Measurements from ENCODE around the gene LIG1. TPM values are rescaled to one million over a fixed set of nuclear protein-coding genes. Genes with fewer than 3 reads are reported as not detected.

The LIG1 gene
- total RNA-seq, 3 donors from 2014 or later: 6.1 to 31.8 (median 14.1) TPM

- Histone ChIP-seq H3K27ac (no peak overlapping the region), H3K4me1 (peaks cover 0 to 5% of the 10 kb centered on the region in 2 donors), H3K27me3 (no peaks in the 10 kb centered on the region), H3K9me3 (no peaks in the 10 kb centered on the region), H3K36me3 (no peaks in the 10 kb centered on the region), H3K4me3 (no peak overlapping the region)
- TF ChIP-seq POLR2A (IDR thresholded peaks at IDR 0.05) (no peak), CTCF (IDR thresholded peaks at IDR 0.05) (no peak), POLR2AphosphoS5 (IDR thresholded peaks at IDR 0.05) (no peak)
- intact Hi-C loops (cut with DNase I; ENCODE audit: low total_unique reads): no loop called here
- no peak for DNase-seq (ENCODE audit: low spot score in 2 of 2)
These were observed 61.0 kb downstream of the LIG1 start for GRCh38 chr19:48108997-48109782.

- H3K4me1 ChIP-seq: no peaks in the 10 kb centered on the region
- H3K9me3 ChIP-seq: no peaks in the 10 kb centered on the region
- DNase-seq (ENCODE audit: low spot score in 2 of 2): no peak
- H3K4me3 ChIP-seq: no peak overlapping the region
- H3K36me3 ChIP-seq: no peaks in the 10 kb centered on the region
- H3K27me3 ChIP-seq: no peaks in the 10 kb centered on the region
- H3K27ac ChIP-seq: no peak overlapping the region
- intact Hi-C loops (cut with DNase I; ENCODE audit: low total_unique reads): no loop called here
- TF ChIP-seq POLR2A (IDR thresholded peaks at IDR 0.05): no peak
- TF ChIP-seq CTCF (IDR thresholded peaks at IDR 0.05): no peak
- no peak for TF ChIP-seq POLR2AphosphoS5 (IDR thresholded peaks at IDR 0.05)
These were observed 66.2 kb downstream of the LIG1 start for GRCh38 chr19:48103922-48104321.

- Histone ChIP-seq H3K27ac (no peak overlapping the region), H3K9me3 (no peaks in the 10 kb centered on the region), H3K4me3 (no peak overlapping the region), H3K36me3 (no peaks in the 10 kb centered on the region), H3K27me3 (no peaks in the 10 kb centered on the region), H3K4me1 (no peaks in the 10 kb centered on the region)
- intact Hi-C loops (cut with DNase I; ENCODE audit: low total_unique reads): no loop called here
- no peak for DNase-seq (ENCODE audit: low spot score in 2 of 2)
- TF ChIP-seq POLR2AphosphoS5 (IDR thresholded peaks at IDR 0.05) (no peak), CTCF (IDR thresholded peaks at IDR 0.05) (peak in 2 of 3 donors; percentile 36 to 46)
These were observed 67.0 kb downstream of the LIG1 start for GRCh38 chr19:48102870-48103751.

GRCh38 chr19:48095612-48096175 is 74.5 kb downstream of the LIG1 start:
- no peaks in the 10 kb centered on the region for H3K4me1 ChIP-seq

More at GRCh38 chr19:48095612-48096175, 74.5 kb downstream of the LIG1 start:
- no peaks in the 10 kb centered on the region for H3K36me3 ChIP-seq
- peaks cover 4 to 20% of the 10 kb centered on the region in 2 donors for H3K9me3 ChIP-seq
- H3K27me3 ChIP-seq: no peaks in the 10 kb centered on the region
- no peak for DNase-seq (ENCODE audit: low spot score in 2 of 2)
- TF ChIP-seq CTCF (IDR thresholded peaks at IDR 0.05) (no peak), POLR2AphosphoS5 (IDR thresholded peaks at IDR 0.05) (no peak), POLR2A (IDR thresholded peaks at IDR 0.05) (no peak)
- no peak overlapping the region for H3K4me3 ChIP-seq
- intact Hi-C loops (cut with DNase I; ENCODE audit: low total_unique reads): no loop called here
- H3K27ac ChIP-seq: no peak overlapping the region
